NCI-H1436 treated with DMSO at 0.1 percent for 48 hours (cell line): Measurements from ENCODE around the gene PPAN.
A peak's percentile ranks its signal among the peaks of the same experiment; 100 is the strongest.

Source experiments
- DNase-seq: peaks from one replicate; lab custom pipeline; 2025; lab: John Stamatoyannopoulos, UW

The PPAN gene

GRCh38 chr19:10106100-10106936, at the start of gene PPAN:
Gene PPAN, plus strand, starts transcription at chr19:10106362. Its CDS starts 33 bp downstream, at chr19:10106395.
- peak; percentile 80 for DNase-seq

- DNase-seq, result no peak
These were observed 44.3 kb upstream of the PPAN start for GRCh38 chr19:10061717-10062310.

- DNase-seq, result no peak
These were observed 38.0 kb upstream of the PPAN start for GRCh38 chr19:10068205-10068604.

- DNase-seq, result no peak
These were observed 37.1 kb upstream of the PPAN start for GRCh38 chr19:10069046-10069445.

- DNase-seq, result no peak
These were observed 35.3 kb upstream of the PPAN start for GRCh38 chr19:10070730-10071446.

GRCh38 chr19:10074153-10074552, 32.0 kb upstream of the PPAN start:
- no peak for DNase-seq

GRCh38 chr19:10076535-10076934, 29.6 kb upstream of the PPAN start:
- no peak for DNase-seq

GRCh38 chr19:10078329-10078728, 27.8 kb upstream of the PPAN start:
- no peak for DNase-seq

- no peak for DNase-seq
These were observed 27.1 kb upstream of the PPAN start for GRCh38 chr19:10079031-10079453.

- no peak for DNase-seq
These were observed 22.3 kb upstream of the PPAN start for GRCh38 chr19:10083911-10084310.

- no peak for DNase-seq
These were observed 21.4 kb upstream of the PPAN start for GRCh38 chr19:10084803-10085202.

- no peak for DNase-seq
These were observed 20.2 kb upstream of the PPAN start, which contains the start of gene SHFL for GRCh38 chr19:10085641-10086590. Gene SHFL, plus strand, starts transcription at chr19:10086317. Its CDS starts 111 bp downstream, at chr19:10086428.

GRCh38 chr19:10086591-10087192, 19.5 kb upstream of the PPAN start:
- no peak for DNase-seq

GRCh38 chr19:10087296-10088061, 18.7 kb upstream of the PPAN start:
- DNase-seq, result no peak

GRCh38 chr19:10088949-10089554, 17.1 kb upstream of the PPAN start:
- DNase-seq, result no peak

- DNase-seq, result no peak
These were observed 16.3 kb upstream of the PPAN start for GRCh38 chr19:10089801-10090375.

- DNase-seq, result no peak
These were observed 14.8 kb upstream of the PPAN start for GRCh38 chr19:10091370-10091687.

GRCh38 chr19:10091895-10092641, 14.1 kb upstream of the PPAN start:
- DNase-seq, result no peak
